ENCODE data around the gene KCNN4. TPM values are rescaled to one million over a fixed set of nuclear protein-coding genes. Genes with fewer than 3 reads are reported as not detected.

The KCNN4 gene
- total RNA-seq, 4 donors from 2014 or later, result 0.77 to 9.2 (median 5.6) TPM

DNA sequence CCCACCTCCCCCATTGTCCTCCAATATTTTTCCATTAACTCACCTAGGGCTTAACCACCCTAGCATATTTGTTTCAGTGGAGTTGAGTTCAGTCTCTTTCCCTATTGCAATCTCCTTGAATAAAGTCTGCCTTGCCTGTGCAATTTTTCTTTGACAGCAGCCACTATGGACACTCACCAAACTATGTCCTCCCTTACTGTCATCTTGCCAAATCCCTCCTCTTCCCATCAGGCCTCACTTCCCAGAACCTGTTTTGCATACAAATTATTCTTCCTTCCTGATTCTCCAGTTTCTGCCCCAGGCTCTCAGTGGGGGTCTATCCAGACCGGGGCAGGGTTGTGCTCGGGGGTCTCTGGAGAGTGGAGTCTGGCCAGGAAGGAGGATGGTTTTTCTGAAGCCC is 23.7 kb upstream of the KCNN4 start:
- Histone ChIP-seq H3K4me3 (no peak overlapping the region), H3K4me1 (no peaks in the 10 kb centered on the region), H3K36me3 (no peaks in the 10 kb centered on the region), H3K27ac (no peak overlapping the region), H3K9me3 (no peaks in the 10 kb centered on the region), H3K27me3 (no peaks in the 10 kb centered on the region)
- intact Hi-C loops (cut with DNase I; ENCODE audit: low total_unique reads), result no loop called here
- no peak for DNase-seq
- no peak for TF ChIP-seq POLR2A (IDR thresholded peaks at IDR 0.05)
- TF ChIP-seq, protein P1, sequence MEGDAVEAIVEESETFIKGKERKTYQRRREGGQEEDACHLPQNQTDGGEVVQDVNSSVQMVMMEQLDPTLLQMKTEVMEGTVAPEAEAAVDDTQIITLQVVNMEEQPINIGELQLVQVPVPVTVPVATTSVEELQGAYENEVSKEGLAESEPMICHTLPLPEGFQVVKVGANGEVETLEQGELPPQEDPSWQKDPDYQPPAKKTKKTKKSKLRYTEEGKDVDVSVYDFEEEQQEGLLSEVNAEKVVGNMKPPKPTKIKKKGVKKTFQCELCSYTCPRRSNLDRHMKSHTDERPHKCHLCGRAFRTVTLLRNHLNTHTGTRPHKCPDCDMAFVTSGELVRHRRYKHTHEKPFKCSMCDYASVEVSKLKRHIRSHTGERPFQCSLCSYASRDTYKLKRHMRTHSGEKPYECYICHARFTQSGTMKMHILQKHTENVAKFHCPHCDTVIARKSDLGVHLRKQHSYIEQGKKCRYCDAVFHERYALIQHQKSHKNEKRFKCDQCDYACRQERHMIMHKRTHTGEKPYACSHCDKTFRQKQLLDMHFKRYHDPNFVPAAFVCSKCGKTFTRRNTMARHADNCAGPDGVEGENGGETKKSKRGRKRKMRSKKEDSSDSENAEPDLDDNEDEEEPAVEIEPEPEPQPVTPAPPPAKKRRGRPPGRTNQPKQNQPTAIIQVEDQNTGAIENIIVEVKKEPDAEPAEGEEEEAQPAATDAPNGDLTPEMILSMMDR (IDR thresholded peaks at IDR 0.05), result no peak

DNA sequence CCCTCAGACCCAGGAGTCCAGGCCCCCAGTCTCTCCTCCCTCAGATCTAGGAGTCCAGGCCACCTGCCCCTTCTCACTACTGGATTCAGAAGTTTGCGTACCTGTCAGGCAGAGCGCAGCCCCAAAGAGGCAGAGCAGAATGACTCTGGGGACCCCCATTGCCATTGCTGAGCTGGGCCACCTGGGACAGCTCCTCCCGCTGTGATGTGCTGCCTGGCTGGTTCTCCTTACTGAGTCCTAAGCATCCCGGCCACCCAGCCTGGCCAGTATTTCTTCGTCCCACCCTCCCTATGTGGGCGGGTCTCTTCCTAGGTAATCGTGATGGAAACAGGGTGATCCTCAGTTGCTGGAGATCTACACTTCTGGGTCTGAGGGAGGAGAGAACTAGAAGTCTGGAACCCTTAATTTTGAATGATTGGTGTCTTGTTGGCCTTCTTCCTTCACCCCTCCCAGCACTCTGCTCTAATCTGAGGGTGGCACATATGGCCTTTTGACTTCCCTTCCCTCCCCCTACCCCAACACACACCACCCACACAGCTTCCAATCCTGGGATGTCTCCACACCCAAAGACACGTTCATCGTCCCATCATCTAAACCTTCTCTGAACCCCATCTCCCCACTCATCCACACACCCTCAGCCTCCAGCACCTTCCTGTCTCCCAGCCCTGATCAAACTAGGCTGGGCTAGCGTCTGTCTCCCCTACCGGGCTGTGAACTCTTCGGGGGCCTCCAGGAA is 21.6 kb upstream of the KCNN4 start, which contains the start of gene LYPD5:
Gene LYPD5, minus strand, starts transcription at position 232 of the 736 bp plus-strand sequence. Its CDS starts 67 bp downstream, at position 165.
- intact Hi-C loops (cut with DNase I; ENCODE audit: low total_unique reads), result no loop called here
- TF ChIP-seq, protein P1 (IDR thresholded peaks at IDR 0.05), result no peak
- no peak for TF ChIP-seq POLR2A (IDR thresholded peaks at IDR 0.05)
- no peaks in the 10 kb centered on the region for H3K36me3 ChIP-seq
- no peak within 1 kb of the TSS for H3K4me3 ChIP-seq
- no peaks in the 10 kb centered on the region for H3K27me3 ChIP-seq
- no peaks in the 10 kb centered on the region for H3K9me3 ChIP-seq
- no peak for DNase-seq
- H3K4me1 ChIP-seq, result peaks cover 0 to 5% of the 10 kb centered on the region in 2 donors
- no peak within 1 kb of the TSS for H3K27ac ChIP-seq

DNA sequence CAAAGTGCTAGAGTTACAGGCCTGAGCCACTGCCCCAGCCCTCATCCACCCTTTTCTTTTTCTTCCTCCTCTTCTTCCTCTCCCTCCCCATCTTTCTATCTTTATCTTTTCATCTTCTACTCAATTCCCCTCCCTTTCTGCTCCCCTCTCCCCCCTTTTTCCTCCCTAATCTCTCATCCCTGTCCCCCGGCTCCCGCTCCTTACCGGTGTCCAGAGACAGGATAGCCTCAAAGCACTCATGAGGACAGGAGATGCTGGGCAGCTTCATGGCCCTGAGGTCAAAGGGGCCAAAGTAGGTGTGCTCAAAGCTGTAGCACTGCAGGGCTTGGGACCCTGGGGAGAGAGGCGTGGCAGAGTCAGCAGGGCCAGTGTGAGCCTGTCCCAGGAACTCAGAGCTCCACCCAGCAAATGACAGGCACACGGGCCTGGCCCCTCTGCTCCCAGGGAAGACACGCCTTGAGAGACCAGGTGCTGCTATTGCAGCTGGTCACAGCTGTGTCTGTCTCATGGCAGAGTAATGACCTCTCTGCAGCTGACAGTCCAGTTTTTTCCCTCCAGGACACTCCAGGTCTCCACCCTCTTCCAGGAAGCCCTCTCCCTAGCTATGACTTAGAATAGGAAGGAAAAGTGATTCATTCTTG is 18.8 kb upstream of the KCNN4 start:
- intact Hi-C loops (cut with DNase I; ENCODE audit: low total_unique reads), result no loop called here
- Histone ChIP-seq H3K27ac (no peak overlapping the region), H3K4me3 (no peak overlapping the region), H3K36me3 (no peaks in the 10 kb centered on the region), H3K9me3 (no peaks in the 10 kb centered on the region), H3K27me3 (no peaks in the 10 kb centered on the region), H3K4me1 (peaks cover 0 to 5% of the 10 kb centered on the region in 2 donors)
- no peak for DNase-seq
- TF ChIP-seq, protein P1 (IDR thresholded peaks at IDR 0.05), result no peak
- TF ChIP-seq POLR2A (IDR thresholded peaks at IDR 0.05), result no peak

DNA sequence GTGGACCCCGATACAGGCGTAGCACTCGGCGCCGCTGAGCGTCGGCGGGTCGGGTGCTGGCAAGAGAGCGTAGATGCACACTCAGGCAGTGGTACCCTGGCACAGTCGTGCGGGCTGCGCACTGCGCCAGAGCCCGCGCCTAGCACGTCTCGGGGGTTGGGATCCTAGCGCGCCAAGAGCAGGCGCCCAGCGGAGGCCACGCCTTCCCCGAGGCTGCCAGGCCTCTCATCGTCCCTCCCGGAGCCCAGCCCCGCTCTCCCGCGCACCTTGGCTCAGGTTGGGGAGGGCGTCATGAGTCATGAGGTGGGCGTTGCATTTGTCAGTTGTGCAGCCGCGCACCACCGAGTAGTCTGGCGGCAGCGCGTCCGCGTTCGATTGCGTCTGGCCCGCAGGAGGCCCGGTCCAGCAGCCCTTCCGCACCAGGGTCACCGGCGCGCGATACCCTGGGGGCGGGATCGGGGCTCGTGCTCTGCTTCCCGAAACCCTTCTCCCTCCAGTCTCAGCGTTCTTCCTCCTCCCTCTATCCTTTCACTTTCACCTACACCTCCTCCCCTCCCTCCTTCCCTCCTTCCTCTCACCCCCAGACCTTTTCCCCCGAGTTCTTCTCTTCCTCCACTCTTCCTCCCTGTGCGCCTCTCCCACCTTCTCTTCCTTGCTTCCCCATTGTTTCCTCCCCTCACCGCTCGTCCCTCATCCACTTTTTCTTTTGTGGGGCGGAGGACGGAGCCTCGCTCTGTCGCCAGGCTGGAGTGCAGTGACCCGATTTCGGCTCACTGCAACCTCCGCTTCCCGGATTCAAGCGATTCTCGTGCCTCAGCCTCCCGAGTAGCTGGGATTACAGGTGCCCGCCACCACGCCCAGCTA is 18.0 kb upstream of the KCNN4 start:
- H3K27ac ChIP-seq, result no peak overlapping the region
- no peaks in the 10 kb centered on the region for H3K9me3 ChIP-seq
- no peak for DNase-seq
- H3K27me3 ChIP-seq, result no peaks in the 10 kb centered on the region
- H3K36me3 ChIP-seq, result no peaks in the 10 kb centered on the region
- intact Hi-C loops (cut with DNase I; ENCODE audit: low total_unique reads), result no loop called here
- peak overlapping the region; percentile 12 to 18 for H3K4me3 ChIP-seq
- TF ChIP-seq POLR2A (IDR thresholded peaks at IDR 0.05), result no peak
- H3K4me1 ChIP-seq, result peaks cover 0 to 5% of the 10 kb centered on the region in 2 donors

DNA sequence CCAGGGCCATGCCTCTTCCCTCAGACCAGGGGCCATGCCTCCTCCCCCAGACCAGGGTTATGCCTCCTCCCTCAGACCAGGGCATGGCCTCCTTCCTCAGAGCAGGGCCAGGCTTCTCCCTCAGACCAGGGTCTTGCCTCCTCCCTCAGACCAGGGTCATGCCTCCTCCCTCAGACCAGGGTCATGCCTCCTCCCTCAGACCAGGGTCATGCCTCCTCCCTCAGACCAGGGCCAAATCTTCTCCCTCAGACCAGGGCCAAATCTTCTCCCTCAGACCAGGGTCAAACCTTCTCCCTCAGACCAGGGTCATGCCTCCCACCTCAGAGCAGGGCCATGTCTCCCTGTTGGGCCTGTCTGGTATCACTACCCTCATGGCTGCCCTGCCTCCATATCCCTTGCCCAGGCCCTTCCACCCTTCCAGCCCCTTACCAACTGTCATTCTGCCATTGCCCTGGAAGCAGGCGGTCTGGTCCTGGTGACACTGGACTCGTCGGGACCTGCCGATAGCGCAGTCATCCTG is 17.3 kb upstream of the KCNN4 start:
- H3K4me3 ChIP-seq, result peak overlapping the region in 1 of 2 donors; percentile 12
- no peak overlapping the region for H3K27ac ChIP-seq
- H3K36me3 ChIP-seq, result no peaks in the 10 kb centered on the region
- H3K27me3 ChIP-seq, result no peaks in the 10 kb centered on the region
- H3K9me3 ChIP-seq, result no peaks in the 10 kb centered on the region
- peaks cover 0 to 5% of the 10 kb centered on the region in 2 donors for H3K4me1 ChIP-seq
- intact Hi-C loops (cut with DNase I; ENCODE audit: low total_unique reads), result no loop called here
- DNase-seq, result no peak
- TF ChIP-seq POLR2A (IDR thresholded peaks at IDR 0.05), result no peak
- TF ChIP-seq, protein P1 (IDR thresholded peaks at IDR 0.05), result no peak
